Breast epithelium (tissue), 4 donors: Measurements from ENCODE around the gene FCHSD2. TPM values are rescaled to one million over a fixed set of nuclear protein-coding genes. Genes with fewer than 3 reads are reported as not detected.

Experiments used
- DNase-seq, 2 donors: peaks; one replicate each; pipeline ENCODE4 v3.0.0-alpha.2; 2019; ENCODE audit warnings: low spot score in 2 of 2
- H3K27ac ChIP-seq, 2 donors: fragments of 200-600 bp; sonication (generic) in 1 of 2; one replicate each; pipeline ENCODE4 v1.5.1; 2016 to 2019; ENCODE audit warnings: mild to moderate bottlenecking in 1 of 2
- H3K27me3 ChIP-seq, 2 donors: fragments of 200-600 bp; sonication (generic) in 1 of 2; one replicate each; pipeline versions ENCODE4 v1.5.1 to v1.6.0; 2017 to 2019; ENCODE audit warnings: control low read depth in 1 of 2, mild to moderate bottlenecking in 1 of 2
- H3K36me3 ChIP-seq: fragments of 200-600 bp; one replicate; pipeline ENCODE4 v1.5.1; 2019
- H3K4me1 ChIP-seq, 2 donors: fragments of 200-600 bp; sonication (generic); one replicate each; pipeline ENCODE4 v1.5.1; 2016 to 2019; ENCODE audit warnings: control low read depth in 1 of 2
- H3K4me3 ChIP-seq, 3 donors: fragments of 200-600 bp; sonication (generic); 1 replicate in 2 of 3; 2 replicates in 1 of 3; pipeline ENCODE4 v1.5.1; 2016 to 2019; ENCODE audit warnings: mild to moderate bottlenecking in 3 of 3, moderate library complexity in 2 of 3
- H3K9me3 ChIP-seq, 2 donors: fragments of 200-600 bp; sonication (generic) in 1 of 2; one replicate each; pipeline ENCODE4 v1.5.1; 2016 to 2019; ENCODE audit warnings: control low read depth in 1 of 2
- CTCF ChIP-seq, 3 donors: fragments of 450-650 bp; IDR thresholded peaks; one replicate each; pipeline ENCODE4 v1.5.1; 2016 to 2017; ENCODE audit warnings: antibody characterized with exemption in 3 of 3, mild to moderate bottlenecking in 3 of 3, moderate library complexity in 3 of 3
- POLR2A ChIP-seq: fragments of 450-650 bp; IDR thresholded peaks from one replicate; pipeline ENCODE4 v1.6.1; 2016; ENCODE audit warnings: antibody characterized with exemption, mild to moderate bottlenecking, moderate library complexity
- POLR2AphosphoS5 ChIP-seq, 3 donors: sonication (generic); formaldehyde crosslinking; IDR thresholded peaks; one replicate each; pipeline ENCODE4 v1.6.1; 2017; ENCODE audit warnings: antibody characterized with exemption in 3 of 3
- intact Hi-C: fragments of 100-400 bp; cut with DNase I; formaldehyde crosslinking; loops from one replicate; pipeline ENCODE4 v1.15.1; 2023; ENCODE audit warnings: low total_unique reads
- total RNA-seq, 3 donors: library from RNA; depleted of rRNA; stranded (reverse); fragments of >200 nt; gene quantifications; one replicate each; pipeline ENCODE4 v1.1.0, GENCODE V29; 2016

FCHSD2 gene
- total RNA-seq, 3 donors from 2014 or later, result 15.5 to 23.4 (median 19.0) TPM

GRCh38 chr11:73149105-73149504 lies 7.0 kb upstream of the FCHSD2 start:
- no peak overlapping the region for H3K27ac ChIP-seq
- no peak overlapping the region for H3K4me3 ChIP-seq
- no peak for DNase-seq
- TF ChIP-seq POLR2A, result no peak
- no peak for TF ChIP-seq CTCF (IDR thresholded peaks at IDR 0.05)
- TF ChIP-seq POLR2AphosphoS5 (IDR thresholded peaks at IDR 0.05), result no peak
- intact Hi-C loops, result no loop called here
- H3K9me3 ChIP-seq, result no peaks in the 10 kb centered on the region
- no peaks in the 10 kb centered on the region for H3K36me3 ChIP-seq
- H3K4me1 ChIP-seq, result no peaks in the 10 kb centered on the region
- H3K27me3 ChIP-seq, result no peaks in the 10 kb centered on the region

- no peak for DNase-seq
- no peak for TF ChIP-seq POLR2AphosphoS5 (IDR thresholded peaks at IDR 0.05)
- no peak for TF ChIP-seq POLR2A
- no peak for TF ChIP-seq CTCF (IDR thresholded peaks at IDR 0.05)
- Histone ChIP-seq H3K4me3 (no peak overlapping the region), H3K9me3 (no peaks in the 10 kb centered on the region), H3K36me3 (no peaks in the 10 kb centered on the region), H3K27ac (peak overlapping the region in 1 of 2 donors; percentile 13), H3K4me1 (no peaks in the 10 kb centered on the region), H3K27me3 (no peaks in the 10 kb centered on the region)
- intact Hi-C loops, result no loop called here
Observed at GRCh38 chr11:73147771-73148681, 5.9 kb upstream of the FCHSD2 start.

GRCh38 chr11:73145986-73146575 lies 4.0 kb upstream of the FCHSD2 start:
- H3K27ac ChIP-seq, result no peak overlapping the region
- H3K9me3 ChIP-seq, result no peaks in the 10 kb centered on the region
- TF ChIP-seq POLR2A, result no peak
- TF ChIP-seq POLR2AphosphoS5 (IDR thresholded peaks at IDR 0.05), result no peak
- TF ChIP-seq CTCF (IDR thresholded peaks at IDR 0.05), result no peak
- H3K4me1 ChIP-seq, result no peaks in the 10 kb centered on the region
- H3K4me3 ChIP-seq, result no peak overlapping the region
- DNase-seq, result no peak
- H3K27me3 ChIP-seq, result no peaks in the 10 kb centered on the region
- intact Hi-C loops, result no loop called here
- H3K36me3 ChIP-seq, result no peaks in the 10 kb centered on the region

- intact Hi-C loops, result loop anchor here (5.0 kb wide), 1 partner anchor 316 kb away; no protein-coding TSS in a partner anchor
- H3K27ac ChIP-seq, result peak overlapping the region; percentile 94 to 97
- no peaks in the 10 kb centered on the region for H3K27me3 ChIP-seq
- TF ChIP-seq POLR2A (no peak), CTCF (IDR thresholded peaks at IDR 0.05) (no peak), POLR2AphosphoS5 (IDR thresholded peaks at IDR 0.05) (no peak)
- DNase-seq, result no peak
- H3K9me3 ChIP-seq, result no peaks in the 10 kb centered on the region
- H3K4me1 ChIP-seq, result no peaks in the 10 kb centered on the region
- H3K4me3 ChIP-seq, result peak overlapping the region; percentile 81 to 93 (median 86)
- H3K36me3 ChIP-seq, result no peaks in the 10 kb centered on the region
Observed at GRCh38 chr11:73143126-73143838, 1.2 kb upstream of the FCHSD2 start.
